ENCODE measurements around the gene RASGRP1. TPM values are rescaled to one million over a fixed set of nuclear protein-coding genes. Genes with fewer than 3 reads are reported as not detected.
A peak's percentile ranks its signal among the peaks of the same experiment; 100 is the strongest.

The RASGRP1 gene
- total and polyA plus RNA-seq, 7 experiments from 2014 or later = 77.6 to 182 (median 101) TPM

DNA sequence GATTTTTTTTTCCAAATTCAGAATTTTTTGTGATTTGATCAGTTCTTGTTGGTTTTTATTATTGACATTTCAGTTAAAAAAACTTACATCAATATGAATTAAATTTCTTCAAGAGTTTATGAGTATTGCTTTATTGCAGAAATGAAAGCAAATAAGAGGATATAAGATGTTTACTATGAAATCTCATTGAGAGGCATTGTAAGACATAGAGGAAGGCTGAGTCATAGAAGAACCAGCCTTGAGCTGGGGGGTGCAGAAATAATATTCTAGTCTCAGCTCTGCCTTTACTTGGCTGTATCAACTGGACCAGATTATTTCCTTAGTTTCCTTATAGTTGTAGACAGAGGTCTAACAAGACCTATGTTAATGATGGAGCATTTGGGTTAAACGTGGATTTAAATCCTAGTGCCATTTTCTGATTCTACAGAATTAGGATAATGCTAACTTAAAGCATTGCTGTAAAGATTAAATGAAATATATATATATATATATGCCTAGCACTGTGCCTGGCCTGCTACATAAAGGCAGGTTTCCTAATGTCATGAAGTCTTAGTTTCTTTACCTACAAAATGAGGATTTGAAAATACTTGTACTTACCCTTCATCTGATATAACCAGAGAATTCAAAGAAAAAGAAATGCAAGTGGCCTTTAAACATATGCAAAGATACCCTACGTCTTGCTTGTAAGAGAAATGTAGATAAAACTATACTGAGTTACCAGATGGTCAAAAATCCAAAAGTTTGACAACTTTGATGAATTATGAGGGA is 103.4 kb downstream of the RASGRP1 start:
- intact Hi-C loops (cut with micrococcal nuclease) = no loop called here
- no peak for DNase-seq
- no peaks in the 10 kb centered on the region for H3K9me3 Mint-ChIP-seq
- Histone ChIP-seq H3K27ac (ENCODE audit: low read depth, low read length) (no peak overlapping the region), H3K36me3 (ENCODE audit: control insufficient read depth in 2 of 3, insufficient read depth in 3 of 3, low read length in 3 of 3) (no peaks in the 10 kb centered on the region), H3K4me3 (ENCODE audit: low read length) (no peak overlapping the region), H3K9me3 (ENCODE audit: control insufficient read depth in 2 of 3, low read length in 3 of 3) (no peaks in the 10 kb centered on the region), H3K27me3 (ENCODE audit: control insufficient read depth in 2 of 2, insufficient read depth in 2 of 2, low read length in 2 of 2) (no peaks in the 10 kb centered on the region), H3K4me1 (ENCODE audit: control insufficient read depth in 2 of 2, insufficient read depth in 2 of 2, low read length in 2 of 2) (peaks cover 0 to 2% of the 10 kb centered on the region in 2 donors)
- POLR2A ChIA-PET = interaction anchor here (0.6 kb wide), 1 partner anchor 12 kb away, joined by 3 read pairs; no protein-coding TSS in a partner anchor
- no peak overlapping the region for H3K27ac Mint-ChIP-seq
- peaks cover 3 to 13% (median 4%) of the 10 kb centered on the region in 5 donors for H3K36me3 Mint-ChIP-seq
- no peaks in the 10 kb centered on the region for H3K27me3 Mint-ChIP-seq
- peaks cover 29 to 59% (median 50%) of the 10 kb centered on the region in 7 donors for H3K4me1 Mint-ChIP-seq
- no peak overlapping the region for H3K4me3 Mint-ChIP-seq
- CTCF ChIA-PET = interaction anchor here (1.0 kb wide), 2 partner anchors 21 to 229 kb away, joined by 5 to 7 read pairs; no protein-coding TSS in a partner anchor
- peak; percentile 64 for ATAC-seq

DNA sequence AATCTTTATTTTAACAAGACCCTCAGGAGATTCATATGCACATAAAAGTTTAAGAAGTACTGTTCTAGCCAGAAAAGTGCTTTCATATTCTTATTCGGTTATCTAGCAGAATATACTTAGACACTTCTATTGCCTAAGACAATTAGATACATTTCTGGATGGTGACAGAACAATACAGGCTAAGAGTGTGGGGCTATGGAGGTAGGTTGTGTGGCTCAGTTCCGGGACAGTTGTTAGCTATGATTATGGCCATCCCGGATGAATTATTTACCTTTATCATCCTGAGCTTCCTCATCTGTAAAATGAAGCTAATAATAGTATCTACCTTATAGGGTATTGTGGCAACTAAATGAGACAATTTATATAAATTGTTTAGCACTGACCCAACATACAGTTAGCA is 104.1 kb downstream of the RASGRP1 start:
- ChIA-PET CTCF (interaction anchor here (1.0 kb wide), 2 partner anchors 20 to 230 kb away, joined by 5 to 7 read pairs; no protein-coding TSS in a partner anchor), POLR2A (no interaction called here)
- Histone ChIP-seq H3K27me3 (ENCODE audit: control insufficient read depth in 2 of 2, insufficient read depth in 2 of 2, low read length in 2 of 2) (no peaks in the 10 kb centered on the region), H3K27ac (ENCODE audit: low read depth, low read length) (no peak overlapping the region), H3K9me3 (ENCODE audit: control insufficient read depth in 2 of 3, low read length in 3 of 3) (no peaks in the 10 kb centered on the region), H3K4me1 (ENCODE audit: control insufficient read depth in 2 of 2, insufficient read depth in 2 of 2, low read length in 2 of 2) (peaks cover 1 to 9% of the 10 kb centered on the region in 2 donors), H3K4me3 (ENCODE audit: low read length) (no peak overlapping the region), H3K36me3 (ENCODE audit: control insufficient read depth in 2 of 3, insufficient read depth in 3 of 3, low read length in 3 of 3) (no peaks in the 10 kb centered on the region)
- Mint-ChIP-seq H3K4me1 (peaks cover 32 to 65% (median 56%) of the 10 kb centered on the region in 7 donors), H3K27ac (no peak overlapping the region), H3K36me3 (peaks cover 3 to 13% (median 4%) of the 10 kb centered on the region in 5 donors), H3K27me3 (no peaks in the 10 kb centered on the region), H3K4me3 (no peak overlapping the region), H3K9me3 (no peaks in the 10 kb centered on the region)
- DNase-seq = no peak
- ATAC-seq = no peak
- intact Hi-C loops (cut with micrococcal nuclease) = no loop called here

DNA sequence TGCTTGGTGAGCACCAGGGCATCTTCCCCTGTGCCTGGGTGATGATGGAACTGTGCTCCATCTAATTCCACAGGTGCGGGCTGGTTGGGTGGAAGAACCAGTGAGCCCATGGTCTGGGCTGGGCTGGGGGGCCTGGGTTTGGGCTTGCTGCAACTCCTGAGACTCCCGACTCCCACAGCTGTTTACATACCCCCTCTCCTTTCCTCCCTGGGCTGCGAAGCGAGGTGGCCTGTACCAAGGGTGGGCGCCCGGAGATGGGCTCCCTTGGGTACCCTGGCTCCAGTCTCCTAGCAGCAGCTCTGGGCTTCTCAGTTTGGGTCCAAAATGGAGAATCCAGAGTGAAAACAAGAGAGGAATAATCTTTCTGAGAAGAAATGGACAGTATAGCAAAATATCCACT is 105.1 kb downstream of the RASGRP1 start:
- Mint-ChIP-seq H3K27ac (peak overlapping the region in 3 of 9 donors; percentile 6 to 64 (median 36)), H3K27me3 (no peaks in the 10 kb centered on the region), H3K4me3 (no peak overlapping the region), H3K36me3 (peaks cover 3 to 13% (median 4%) of the 10 kb centered on the region in 5 donors), H3K4me1 (peaks cover 41 to 74% (median 67%) of the 10 kb centered on the region in 7 donors), H3K9me3 (no peaks in the 10 kb centered on the region)
- H3K9me3 ChIP-seq (ENCODE audit: control insufficient read depth in 2 of 3, low read length in 3 of 3) = no peaks in the 10 kb centered on the region
- ATAC-seq (no peak), DNase-seq (no peak)
- H3K27ac ChIP-seq (ENCODE audit: low read depth, low read length) = no peak overlapping the region
- peaks cover 12 to 18% of the 10 kb centered on the region in 2 donors for H3K4me1 ChIP-seq (ENCODE audit: control insufficient read depth in 2 of 2, insufficient read depth in 2 of 2, low read length in 2 of 2)
- intact Hi-C loops (cut with micrococcal nuclease) = loop anchor here in 1 of 2 donors (10.0 kb wide), 1 partner anchor 1885 kb away; the partner anchor contains the start of gene CDIN1
- POLR2A ChIA-PET = interaction anchor here (1.0 kb wide), 1 partner anchor 227 kb away, joined by 3 read pairs; no protein-coding TSS in a partner anchor
- CTCF ChIA-PET = interaction anchor here (1.0 to 1.9 kb wide), 3 partner anchors 13 to 231 kb away, joined by 3 to 4 read pairs (median 4); no protein-coding TSS in a partner anchor
- H3K27me3 ChIP-seq (ENCODE audit: control insufficient read depth in 2 of 2, insufficient read depth in 2 of 2, low read length in 2 of 2) = no peaks in the 10 kb centered on the region
- peaks cover 0 to 1% (median 0%) of the 10 kb centered on the region in 3 experiments for H3K36me3 ChIP-seq (ENCODE audit: control insufficient read depth in 2 of 3, insufficient read depth in 3 of 3, low read length in 3 of 3)
- no peak overlapping the region for H3K4me3 ChIP-seq (ENCODE audit: low read length)

DNA sequence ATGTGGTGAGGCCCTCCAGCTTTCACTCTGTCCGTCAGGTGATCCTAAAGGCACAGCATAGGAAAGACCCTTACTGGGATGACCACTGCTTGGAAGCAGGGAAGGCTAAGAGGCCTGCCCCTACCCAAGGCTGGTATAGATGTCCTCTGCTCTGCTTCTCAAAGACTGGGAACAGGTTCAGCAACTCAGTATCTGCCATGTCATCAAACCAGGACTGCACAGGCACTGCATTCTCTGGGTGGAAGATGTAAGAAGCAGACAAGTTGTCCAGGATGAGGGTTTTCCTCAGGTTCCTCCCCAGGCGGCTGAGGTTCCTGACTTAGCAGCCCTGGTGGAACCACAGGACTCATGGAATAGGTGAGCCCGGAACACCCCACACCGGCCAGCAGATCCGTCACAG is 106.0 kb downstream of the RASGRP1 start:
- no peak overlapping the region for H3K4me3 Mint-ChIP-seq

DNA sequence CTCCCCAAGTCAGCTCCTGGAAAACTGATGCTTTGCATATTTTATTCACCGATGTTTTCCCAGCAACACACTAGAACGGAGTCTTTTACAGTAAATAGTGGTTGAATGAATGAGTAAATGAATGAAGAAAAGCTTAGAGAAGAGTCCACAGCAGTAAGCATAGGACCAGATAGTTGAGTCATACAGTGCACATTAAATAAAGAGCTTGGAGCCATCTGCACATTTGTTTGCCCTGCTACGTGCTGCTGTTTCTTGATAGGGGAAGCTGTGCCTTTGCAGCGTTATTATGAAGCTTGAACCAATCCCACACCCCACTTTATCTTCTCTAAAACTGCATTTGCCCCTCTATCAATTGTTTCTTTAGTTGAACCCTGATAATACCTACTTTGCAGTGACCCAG is 109.5 kb downstream of the RASGRP1 start:
- H3K36me3 Mint-ChIP-seq = peaks cover 2 to 13% (median 4%) of the 10 kb centered on the region in 5 donors
- H3K27me3 Mint-ChIP-seq = peaks cover 0 to 13% (median 0%) of the 10 kb centered on the region in 5 donors
- no peaks in the 10 kb centered on the region for H3K27me3 ChIP-seq (ENCODE audit: control insufficient read depth in 2 of 2, insufficient read depth in 2 of 2, low read length in 2 of 2)
- CTCF ChIA-PET = interaction anchor here (0.6 to 3.6 kb wide), 6 partner anchors 15 to 245 kb away, joined by 3 to 31 read pairs (median 9); no protein-coding TSS in a partner anchor
- H3K4me1 ChIP-seq (ENCODE audit: control insufficient read depth in 2 of 2, insufficient read depth in 2 of 2, low read length in 2 of 2) = peaks cover 13 to 22% of the 10 kb centered on the region in 2 donors
- DNase-seq = no peak
- peak overlapping the region; percentile 98 for H3K4me3 ChIP-seq (ENCODE audit: low read length)
- intact Hi-C loops (cut with micrococcal nuclease) = loop anchor here in 1 of 2 donors (2.0 to 10.0 kb wide), 3 partner anchors 20 to 1880 kb away; partner anchors contain the start of genes CDIN1 and FSIP1
- H3K27ac Mint-ChIP-seq = peak overlapping the region; percentile 92 to 99 (median 95)
- ATAC-seq = no peak
- H3K9me3 Mint-ChIP-seq = no peaks in the 10 kb centered on the region
- H3K36me3 ChIP-seq (ENCODE audit: control insufficient read depth in 2 of 3, insufficient read depth in 3 of 3, low read length in 3 of 3) = peaks cover 0 to 6% (median 0%) of the 10 kb centered on the region in 3 experiments
- peak overlapping the region; percentile 95 for H3K27ac ChIP-seq (ENCODE audit: low read depth, low read length)
- no peaks in the 10 kb centered on the region for H3K9me3 ChIP-seq (ENCODE audit: control insufficient read depth in 2 of 3, low read length in 3 of 3)
- POLR2A ChIA-PET = interaction anchor here (0.6 to 2.6 kb wide), 15 partner anchors 9 to 1327 kb away, joined by 3 to 23 read pairs (median 5); partner anchors contain the start of genes FSIP1 and RASGRP1
- H3K4me1 Mint-ChIP-seq = peaks cover 32 to 55% (median 45%) of the 10 kb centered on the region in 7 donors
- peak overlapping the region; percentile 86 to 99 (median 96) for H3K4me3 Mint-ChIP-seq

More for the DNA sequence above, 106.0 kb downstream of the RASGRP1 start:
- Histone ChIP-seq H3K4me1 (ENCODE audit: control insufficient read depth in 2 of 2, insufficient read depth in 2 of 2, low read length in 2 of 2) (peaks cover 13 to 18% of the 10 kb centered on the region in 2 donors), H3K4me3 (ENCODE audit: low read length) (no peak overlapping the region), H3K27me3 (ENCODE audit: control insufficient read depth in 2 of 2, insufficient read depth in 2 of 2, low read length in 2 of 2) (no peaks in the 10 kb centered on the region), H3K36me3 (ENCODE audit: control insufficient read depth in 2 of 3, insufficient read depth in 3 of 3, low read length in 3 of 3) (peaks cover 0 to 6% (median 0%) of the 10 kb centered on the region in 3 experiments), H3K9me3 (ENCODE audit: control insufficient read depth in 2 of 3, low read length in 3 of 3) (no peaks in the 10 kb centered on the region), H3K27ac (ENCODE audit: low read depth, low read length) (no peak overlapping the region)
- Mint-ChIP-seq H3K4me1 (peaks cover 42 to 78% (median 69%) of the 10 kb centered on the region in 7 donors), H3K9me3 (no peaks in the 10 kb centered on the region), H3K27ac (no peak overlapping the region), H3K36me3 (peaks cover 3 to 13% (median 4%) of the 10 kb centered on the region in 5 donors), H3K27me3 (no peaks in the 10 kb centered on the region)
- ChIA-PET CTCF (interaction anchor here (1.0 to 1.9 kb wide), 2 partner anchors 14 to 232 kb away, joined by 3 to 4 read pairs; no protein-coding TSS in a partner anchor), POLR2A (no interaction called here)
- DNase-seq (no peak), ATAC-seq (no peak)
- intact Hi-C loops (cut with micrococcal nuclease) = loop anchor here in 1 of 2 donors (10.0 kb wide), 1 partner anchor 1884 kb away; the partner anchor contains the start of gene CDIN1

DNA sequence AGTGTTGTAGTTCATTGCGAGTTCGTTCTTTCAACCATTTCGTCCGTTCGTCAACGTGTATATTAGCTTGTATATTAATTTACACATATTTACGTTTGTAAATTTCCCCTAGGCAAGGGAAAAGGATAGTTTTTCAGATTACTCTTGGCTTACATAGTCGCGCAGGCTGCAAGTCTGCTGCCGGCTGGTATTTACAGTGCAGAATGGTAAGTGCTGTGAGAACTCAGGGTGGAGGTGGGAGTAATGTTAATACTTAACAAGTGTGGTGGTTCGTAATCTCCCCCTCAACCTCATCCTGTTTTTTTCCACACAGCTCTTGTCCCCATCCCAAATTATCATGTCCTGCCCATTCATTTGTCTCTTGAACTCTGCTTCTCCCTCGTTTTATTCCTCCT is 109.9 kb downstream of the RASGRP1 start:
- H3K4me1 Mint-ChIP-seq = peaks cover 28 to 51% (median 41%) of the 10 kb centered on the region in 7 donors
- peaks cover 2 to 13% (median 4%) of the 10 kb centered on the region in 5 donors for H3K36me3 Mint-ChIP-seq
- no peak for ATAC-seq
- H3K27ac Mint-ChIP-seq = peak overlapping the region; percentile 92 to 99 (median 95)
- no peaks in the 10 kb centered on the region for H3K9me3 Mint-ChIP-seq
- peaks cover 13 to 22% of the 10 kb centered on the region in 2 donors for H3K4me1 ChIP-seq (ENCODE audit: control insufficient read depth in 2 of 2, insufficient read depth in 2 of 2, low read length in 2 of 2)
- H3K27me3 ChIP-seq (ENCODE audit: control insufficient read depth in 2 of 2, insufficient read depth in 2 of 2, low read length in 2 of 2) = no peaks in the 10 kb centered on the region
- peak overlapping the region; percentile 98 for H3K4me3 ChIP-seq (ENCODE audit: low read length)
- peaks cover 0 to 16% (median 0%) of the 10 kb centered on the region in 5 donors for H3K27me3 Mint-ChIP-seq
- H3K36me3 ChIP-seq (ENCODE audit: control insufficient read depth in 2 of 3, insufficient read depth in 3 of 3, low read length in 3 of 3) = peaks cover 0 to 6% (median 0%) of the 10 kb centered on the region in 3 experiments
- H3K9me3 ChIP-seq (ENCODE audit: control insufficient read depth in 2 of 3, low read length in 3 of 3) = no peaks in the 10 kb centered on the region
- peak overlapping the region; percentile 95 for H3K27ac ChIP-seq (ENCODE audit: low read depth, low read length)
- peak in 1 of 9 donors; percentile 7 for DNase-seq
- H3K4me3 Mint-ChIP-seq = peak overlapping the region; percentile 86 to 99 (median 96)
- intact Hi-C loops (cut with micrococcal nuclease) = loop anchor here in 1 of 2 donors (2.0 to 10.0 kb wide), 3 partner anchors 20 to 1880 kb away; partner anchors contain the start of genes CDIN1 and FSIP1
- CTCF ChIA-PET = interaction anchor here (0.5 to 3.6 kb wide), 13 partner anchors 14 to 408 kb away, joined by 3 to 31 read pairs (median 5); no protein-coding TSS in a partner anchor
- POLR2A ChIA-PET = interaction anchor here (0.6 to 2.6 kb wide), 21 partner anchors 10 to 1328 kb away, joined by 3 to 23 read pairs (median 5); partner anchors contain the start of genes FSIP1 and RASGRP1

Data from naive thymus-derived CD4-positive, alpha-beta T cell (primary cell).